Astrocyte of the hippocampus (primary cell): ENCODE measurements around the gene TBL1X.
A peak's percentile ranks its signal among the peaks of the same experiment; 100 is the strongest.

Source experiments
- DNase-seq: peaks from one replicate; pipeline ENCODE4 v3.0.0; 2011; ENCODE audit warnings: low read depth, low spot score

The TBL1X gene

DNA sequence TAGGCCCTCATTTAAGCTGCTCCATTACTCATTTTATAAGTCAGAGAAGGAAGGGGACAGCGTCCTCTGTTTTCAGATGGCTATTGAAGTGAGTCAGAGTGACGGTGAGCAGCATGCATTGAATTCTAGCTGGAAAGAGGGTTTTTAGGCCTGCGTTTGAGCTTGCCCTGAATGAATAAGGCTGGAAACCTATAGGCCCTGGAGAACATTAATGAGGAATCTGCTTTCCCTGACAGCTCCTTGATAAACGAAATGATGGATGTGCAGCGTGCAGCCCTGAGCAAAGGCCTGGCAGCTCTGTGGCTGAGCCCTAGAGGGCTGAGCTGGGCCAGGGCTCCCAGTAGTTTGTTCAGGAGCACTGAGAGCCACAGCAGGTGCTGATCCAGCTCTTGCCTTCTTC, 33.4 kb downstream of the TBL1X start:
- peak; percentile 32 for DNase-seq

DNA sequence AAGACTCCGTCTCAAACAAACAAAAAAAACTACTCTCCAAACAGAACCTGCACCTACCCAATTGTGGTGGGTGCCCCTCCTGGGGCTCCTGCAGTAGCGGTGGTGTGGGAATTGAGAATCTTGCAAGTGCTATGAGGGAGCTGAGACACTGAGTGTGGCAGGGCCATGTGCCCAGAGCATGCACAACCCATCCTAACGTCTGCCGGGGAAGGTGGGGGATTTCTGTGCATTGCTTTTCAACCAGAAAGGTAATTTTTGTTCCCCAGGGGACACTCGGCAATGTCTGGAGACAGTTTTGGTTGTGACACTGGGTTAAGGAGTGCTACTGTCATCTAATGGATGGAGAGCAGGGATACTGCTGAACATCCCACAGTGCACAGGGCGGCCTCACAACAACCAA, 35.7 kb downstream of the TBL1X start:
- no peak for DNase-seq

DNA sequence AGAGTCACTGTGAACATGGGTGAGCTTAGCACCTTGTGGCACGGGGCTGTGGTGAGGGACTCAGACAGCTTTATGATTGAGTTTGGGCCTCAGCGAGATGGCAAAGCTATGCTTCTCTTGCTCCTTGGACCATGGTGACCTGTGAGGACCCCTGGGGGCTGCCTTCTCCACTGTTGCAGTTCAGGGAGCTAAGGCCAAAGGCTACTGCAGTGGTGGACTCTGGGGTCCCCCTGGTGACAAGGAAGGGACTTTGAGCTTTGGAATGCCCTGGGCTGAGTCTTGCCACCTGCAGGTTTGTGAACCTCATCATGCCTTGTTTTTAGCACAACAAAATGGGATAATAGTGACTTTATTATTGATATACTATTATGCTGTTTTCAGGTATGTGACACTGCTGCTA, 36.5 kb downstream of the TBL1X start:
- DNase-seq = no peak

DNA sequence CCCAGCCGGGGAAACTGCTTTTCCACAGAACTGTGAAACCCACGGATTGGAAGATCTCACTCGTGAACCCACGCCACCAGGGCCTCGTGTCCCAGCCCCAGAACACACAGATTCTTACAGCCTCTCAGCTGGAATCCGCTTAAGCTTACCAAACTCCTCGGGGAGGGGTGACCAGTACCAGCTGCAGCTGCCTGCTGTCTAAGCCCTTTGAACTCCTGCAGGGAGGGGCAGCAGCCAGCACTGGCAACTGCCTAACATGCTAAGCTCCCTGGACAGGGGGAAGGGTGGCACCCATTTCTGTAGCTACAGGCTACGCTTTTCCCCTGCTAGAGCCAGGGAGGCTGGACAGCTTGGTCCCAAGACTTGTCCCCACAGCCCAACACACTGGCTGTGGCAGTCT, 38.4 kb downstream of the TBL1X start:
- DNase-seq = no peak

DNA sequence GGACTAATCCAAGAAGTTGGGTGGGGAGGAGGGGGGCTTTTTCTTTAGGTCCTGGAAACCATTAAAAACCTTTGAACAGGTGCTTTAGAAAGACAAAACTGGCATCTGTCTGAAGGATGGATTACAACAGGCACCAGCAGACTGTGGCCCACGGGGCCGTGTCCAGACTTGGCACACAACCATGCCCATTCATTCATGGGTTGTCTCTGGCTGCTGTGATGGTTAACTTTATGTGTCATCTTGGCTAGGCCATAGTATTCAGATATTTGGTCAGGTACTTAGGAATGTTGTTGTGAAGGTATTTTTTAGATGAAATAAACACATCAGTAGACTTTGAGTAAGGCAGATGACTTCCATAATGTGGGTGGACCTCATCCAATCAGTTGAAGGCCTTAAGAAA, 45.5 kb downstream of the TBL1X start:
- no peak for DNase-seq

DNA sequence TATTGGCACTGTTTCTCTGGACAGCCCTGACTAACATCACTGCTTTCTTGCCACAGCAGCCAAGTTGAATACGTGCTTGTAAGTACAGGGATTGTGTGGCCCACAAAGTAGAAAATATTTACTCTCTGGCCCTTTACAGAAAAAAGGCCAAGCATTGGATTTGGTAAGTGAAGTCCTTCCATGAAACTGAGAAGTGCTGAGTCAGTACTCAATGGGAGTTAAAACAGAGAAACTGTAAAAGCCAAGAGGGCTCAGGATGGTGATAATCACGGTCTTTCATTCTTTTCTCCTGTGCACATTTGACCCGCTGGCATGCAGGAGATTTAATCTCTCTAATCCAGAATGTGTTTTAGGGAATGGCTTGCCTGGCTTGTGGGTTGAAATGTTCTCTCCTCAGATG, 46.1 kb downstream of the TBL1X start:
- no peak for DNase-seq

DNA sequence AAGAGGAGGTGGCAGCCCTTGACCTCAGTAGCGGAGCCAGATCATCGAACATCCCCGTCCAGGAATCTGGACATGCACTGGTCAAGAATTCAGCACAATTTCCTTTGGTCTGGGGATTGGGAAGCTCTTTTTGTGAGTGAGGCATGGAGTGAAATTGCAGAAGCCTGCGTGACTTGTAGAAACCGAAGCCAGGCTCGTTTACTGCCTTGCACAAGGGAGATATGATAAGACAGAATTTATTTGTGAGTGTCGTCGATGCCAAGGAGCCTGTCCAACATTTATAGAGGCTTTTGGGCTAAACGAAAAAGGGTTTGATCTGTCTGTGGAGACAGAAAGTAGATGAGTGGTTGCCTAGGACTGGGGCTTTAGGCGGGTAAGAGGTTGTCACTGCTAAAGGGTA, 50.6 kb downstream of the TBL1X start:
- DNase-seq = no peak

DNA sequence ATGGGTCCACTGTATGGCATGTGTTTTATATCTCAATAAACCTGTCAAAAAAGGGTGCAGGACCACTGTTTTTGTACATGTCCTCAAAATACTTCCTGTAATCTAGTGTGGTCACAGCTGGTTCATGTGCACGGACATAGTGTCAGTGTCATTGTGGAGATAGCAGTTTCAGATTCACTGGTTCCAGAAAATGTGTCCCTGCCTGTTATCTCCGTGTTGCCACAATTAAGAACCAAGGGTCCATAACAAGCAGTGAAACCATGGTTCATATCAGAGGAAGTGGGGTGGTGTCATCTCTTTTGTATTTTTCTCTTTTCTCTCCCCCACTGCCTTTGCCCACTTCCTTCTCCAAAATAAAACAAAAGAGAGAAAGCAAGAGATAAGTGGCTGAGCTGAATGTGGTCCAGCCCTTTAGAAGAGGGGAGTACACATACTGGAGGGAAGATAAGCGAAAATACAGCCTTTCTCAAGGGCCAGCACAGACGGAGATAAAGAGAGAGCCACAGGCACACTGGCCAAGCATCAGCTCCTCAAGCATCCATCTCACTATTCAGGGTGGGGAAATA, 51.2 kb downstream of the TBL1X start:
- no peak for DNase-seq

DNA sequence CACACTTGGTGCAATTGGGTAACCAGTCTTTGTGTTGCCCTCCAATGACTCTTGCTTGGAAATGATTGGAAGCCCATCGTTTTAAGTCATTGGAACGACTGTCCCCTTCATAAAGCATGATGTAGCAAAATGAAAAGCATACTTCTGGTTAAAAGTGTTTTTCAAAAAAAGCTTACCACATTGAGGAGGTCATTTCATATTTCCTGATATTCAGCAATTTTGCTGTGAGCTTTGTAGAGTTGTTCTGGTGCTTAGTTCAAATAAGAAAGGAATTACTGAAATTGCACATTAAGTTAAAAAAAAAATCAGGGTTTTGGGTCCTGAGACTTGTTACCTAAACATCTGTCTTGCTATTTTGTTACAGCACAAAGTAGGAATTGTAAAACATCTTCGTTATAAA, 51.8 kb downstream of the TBL1X start:
- no peak for DNase-seq

DNA sequence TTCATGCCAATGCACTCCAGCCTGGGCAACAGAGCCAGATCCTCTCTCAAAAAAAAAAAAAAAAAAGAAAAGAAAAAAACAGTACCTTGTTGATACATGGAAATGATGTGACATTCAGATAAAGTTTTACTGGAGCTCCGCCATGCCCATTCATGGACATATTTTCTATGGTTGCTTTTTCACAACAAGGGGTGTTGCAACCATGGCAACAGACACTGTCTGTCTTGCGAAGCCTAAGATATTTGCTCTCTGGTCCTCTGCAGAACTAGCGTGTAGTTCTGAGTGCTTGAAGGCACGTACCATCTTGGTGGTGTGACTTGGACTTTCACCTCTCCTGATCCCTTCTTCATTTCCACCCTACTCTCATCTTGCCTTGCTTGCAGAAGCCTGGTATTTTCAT, 53.2 kb downstream of the TBL1X start:
- DNase-seq = no peak

DNA sequence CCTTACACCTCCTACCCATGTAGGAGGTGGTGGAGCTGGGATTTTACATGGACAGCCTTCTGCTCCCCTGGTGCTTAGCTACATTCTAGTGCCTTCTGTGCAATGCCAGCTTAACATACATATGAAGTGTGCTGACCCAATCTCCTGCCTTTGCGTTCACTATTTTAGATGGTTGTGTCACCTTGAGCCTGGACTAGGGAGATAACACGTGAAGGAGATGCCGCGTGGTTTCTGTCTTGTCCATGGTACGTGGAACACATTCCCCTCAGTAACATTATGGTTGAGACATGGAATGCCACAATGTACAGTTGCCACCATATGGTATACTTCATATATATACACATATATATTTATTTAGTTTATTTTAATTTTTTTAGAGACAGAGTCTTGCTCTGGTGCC, 54.0 kb downstream of the TBL1X start:
- no peak for DNase-seq

DNA sequence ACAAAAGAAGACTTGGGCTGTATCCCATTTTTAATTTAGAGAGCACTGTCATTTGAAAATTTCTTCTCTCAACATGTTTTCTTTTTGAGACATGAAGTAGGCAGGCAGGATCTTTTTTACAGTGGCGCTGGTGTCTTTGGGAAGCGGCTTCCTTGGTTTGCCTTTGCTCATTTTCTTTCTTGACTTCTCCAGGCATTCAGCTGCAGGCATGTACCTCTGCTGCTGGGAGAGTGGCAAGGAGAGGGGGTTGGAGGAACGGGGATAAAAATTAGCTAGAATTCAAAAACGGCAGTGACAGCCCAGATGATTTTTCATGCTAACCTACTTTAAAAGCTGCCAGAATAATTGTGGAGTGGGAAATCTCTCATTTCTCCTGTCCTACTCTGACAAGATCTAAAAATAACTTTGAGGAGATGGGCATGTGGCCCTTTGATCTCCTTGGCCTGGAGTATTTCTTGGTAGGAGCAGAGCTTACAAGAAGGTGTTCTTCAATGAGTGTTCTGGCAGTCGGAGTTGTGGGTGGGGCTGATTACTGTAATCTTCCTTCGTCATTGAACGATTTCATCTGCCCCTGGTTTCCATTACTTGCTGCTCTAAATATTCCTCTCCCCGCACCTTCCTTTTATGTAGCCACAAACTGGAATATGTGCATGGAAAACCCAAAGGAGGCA, 54.8 kb downstream of the TBL1X start:
- DNase-seq = no peak

DNA sequence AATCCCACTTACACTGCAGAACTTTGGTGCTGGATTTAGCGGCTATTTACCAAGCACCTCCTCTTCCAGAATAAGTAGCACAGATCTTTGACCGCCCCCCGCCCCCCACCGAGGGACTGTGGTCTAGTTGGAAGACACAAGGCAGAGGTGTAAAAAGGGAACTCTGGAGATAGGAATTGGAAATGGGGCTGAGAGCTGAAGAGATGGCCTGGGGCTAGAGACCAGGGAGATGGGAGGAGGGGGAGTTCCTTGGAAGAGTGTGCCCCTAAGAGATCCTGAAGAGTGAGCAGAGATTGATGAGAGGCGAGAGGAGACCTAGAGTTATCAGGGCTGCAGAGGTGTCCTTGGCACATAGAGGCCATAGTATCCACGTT, 55.3 kb downstream of the TBL1X start:
- no peak for DNase-seq

DNA sequence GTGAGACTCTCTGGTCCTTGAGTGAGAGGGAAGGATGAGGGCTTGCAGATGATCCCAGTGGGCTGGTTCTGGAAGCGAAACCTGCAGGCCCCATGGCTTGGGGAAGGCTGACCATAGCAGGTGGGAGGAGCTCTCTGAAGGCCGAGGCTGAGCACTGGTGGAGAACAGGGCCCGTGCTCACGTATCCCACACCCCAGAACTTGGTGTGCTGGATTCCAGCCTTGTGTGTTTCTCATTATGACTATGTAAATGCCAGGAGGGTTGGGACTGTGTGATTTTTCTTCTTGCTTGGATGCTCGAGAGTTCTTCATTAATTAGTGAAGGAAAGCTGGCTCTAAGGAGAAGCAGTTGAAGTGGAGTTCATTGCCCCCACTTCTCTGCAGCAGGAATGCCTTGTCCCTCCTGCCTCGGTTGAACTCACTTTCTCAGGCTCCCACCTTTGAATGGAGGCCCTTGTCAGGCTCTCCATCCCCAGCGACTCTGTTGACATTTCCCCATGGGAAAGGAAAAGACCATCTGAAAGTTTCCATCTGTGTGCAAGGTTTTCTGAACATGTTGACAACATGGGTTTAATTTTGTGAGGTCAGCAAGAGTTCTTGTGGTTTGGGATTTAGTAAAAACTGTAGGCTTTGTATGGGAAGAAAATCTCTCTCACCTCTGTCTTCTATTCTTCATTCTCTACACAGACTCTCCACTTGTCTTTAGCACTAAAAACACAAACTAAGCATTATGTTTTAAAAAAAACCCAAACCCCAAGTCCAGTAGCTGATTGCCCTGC, 57.7 kb downstream of the TBL1X start:
- no peak for DNase-seq

DNA sequence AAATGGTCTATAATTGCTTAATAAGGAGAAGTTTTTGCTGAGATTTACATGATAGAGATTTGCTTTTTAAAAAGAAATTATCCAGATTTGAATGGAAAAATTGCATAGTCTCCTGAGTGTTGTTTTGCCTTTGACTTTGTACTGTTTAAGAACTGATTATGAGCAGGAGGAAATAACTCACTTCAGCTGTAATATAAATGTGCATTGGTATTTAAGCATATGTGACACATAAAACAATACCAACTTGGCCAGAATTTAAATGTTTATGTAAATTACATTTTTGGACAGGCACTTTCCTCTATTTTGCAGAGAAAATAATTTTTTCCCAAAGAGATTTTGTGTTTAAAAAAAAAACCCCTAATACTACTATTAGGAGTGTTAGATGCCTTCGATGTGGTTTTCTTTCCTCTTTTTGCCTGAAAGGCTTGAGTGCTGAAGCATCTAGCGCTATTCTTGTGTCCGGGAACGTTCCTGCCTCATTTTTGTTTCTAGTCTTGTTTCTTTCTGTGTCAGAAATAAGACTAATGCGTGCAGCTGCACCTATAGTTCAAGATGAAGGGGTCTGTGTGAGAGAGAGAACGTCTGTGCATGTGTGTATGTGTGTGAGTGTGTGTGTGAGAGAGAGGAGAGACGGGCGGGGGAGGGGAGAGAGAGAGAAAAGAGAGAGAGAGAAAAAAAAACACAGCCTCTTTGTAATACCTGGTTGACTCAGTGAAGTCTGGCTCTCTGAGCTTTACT, 60.8 kb downstream of the TBL1X start:
- peak; percentile 30 for DNase-seq

DNA sequence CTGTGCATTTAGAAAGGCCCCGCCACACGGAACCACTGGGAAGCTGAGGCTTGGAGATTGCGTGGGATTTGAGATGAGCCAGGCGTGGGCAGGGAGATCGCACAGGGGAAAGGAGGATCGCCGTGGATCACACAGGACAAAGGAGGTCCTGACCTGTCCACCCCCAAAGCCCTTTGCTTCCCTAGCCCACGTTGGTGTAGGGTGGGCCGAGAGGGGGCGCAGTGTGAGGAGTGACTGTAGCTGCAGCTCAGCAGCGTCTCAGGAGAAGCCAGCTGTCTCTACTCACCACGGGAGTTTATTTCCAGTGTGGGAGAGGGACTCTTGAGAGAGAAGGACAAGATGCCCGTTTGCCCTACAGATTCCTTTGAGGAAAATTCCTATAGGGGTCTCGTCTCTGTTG, 62.1 kb downstream of the TBL1X start:
- DNase-seq = no peak

DNA sequence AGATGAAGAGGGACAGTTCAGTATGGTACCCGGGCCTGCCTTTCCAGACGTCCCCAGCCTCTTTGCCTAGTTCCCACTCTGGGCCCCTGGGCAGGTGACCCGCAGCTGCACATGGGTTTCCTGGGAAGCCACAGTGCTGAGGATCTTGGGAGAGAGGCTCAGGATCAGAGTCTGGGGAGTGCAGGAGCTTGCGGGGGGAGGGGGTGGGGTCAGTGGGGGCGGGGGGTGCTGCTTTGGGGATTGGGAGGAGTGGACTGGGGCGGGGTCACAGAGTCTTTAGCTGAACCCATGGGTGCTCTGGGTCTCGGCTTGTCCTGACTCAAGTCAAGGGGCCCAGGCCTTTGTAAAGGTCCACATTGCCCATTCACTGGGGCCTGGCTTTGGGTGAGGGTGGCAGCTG, 63.6 kb downstream of the TBL1X start:
- DNase-seq = no peak

DNA sequence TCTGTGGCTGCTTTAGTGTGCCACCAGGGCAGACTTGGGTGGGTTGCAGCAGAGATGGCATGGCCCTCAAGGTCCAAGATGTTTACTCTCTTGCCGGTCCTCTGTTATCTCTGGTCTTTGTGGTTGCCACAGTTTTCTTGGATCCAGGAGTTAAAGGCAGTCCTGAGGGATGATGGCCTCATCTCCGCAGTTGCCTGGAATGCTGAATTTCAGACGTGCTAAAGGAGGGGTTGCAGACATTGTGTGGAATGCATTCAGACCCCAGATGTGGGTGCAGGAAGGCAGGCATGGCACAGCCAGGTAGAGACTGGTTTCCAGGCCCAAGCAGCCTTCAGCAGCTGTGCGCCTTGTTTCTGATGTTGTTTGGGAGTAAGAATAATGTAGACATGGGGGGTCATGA, 64.4 kb downstream of the TBL1X start:
- DNase-seq = no peak

DNA sequence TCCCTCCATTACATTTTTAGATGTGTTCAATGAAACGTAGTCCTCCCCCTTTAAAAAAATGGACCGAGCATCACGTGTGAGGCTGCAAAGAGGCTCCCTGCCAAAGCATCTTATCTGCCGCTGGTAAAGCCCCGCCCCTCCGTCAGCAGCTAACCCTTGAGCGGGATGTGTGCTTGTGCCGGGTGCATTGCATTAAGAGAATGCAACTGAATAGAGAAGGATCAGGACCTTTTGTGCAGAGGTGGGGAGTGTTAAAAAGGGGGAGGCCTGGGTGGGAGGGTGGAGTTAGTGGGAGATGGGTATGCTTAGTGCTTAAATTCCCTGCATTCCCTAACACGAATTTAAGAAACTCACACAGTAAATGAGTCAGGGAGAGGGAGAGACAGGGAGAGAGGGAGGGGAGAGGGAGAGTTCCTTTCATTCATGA, 66.0 kb downstream of the TBL1X start:
- DNase-seq = peak; percentile 82

DNA sequence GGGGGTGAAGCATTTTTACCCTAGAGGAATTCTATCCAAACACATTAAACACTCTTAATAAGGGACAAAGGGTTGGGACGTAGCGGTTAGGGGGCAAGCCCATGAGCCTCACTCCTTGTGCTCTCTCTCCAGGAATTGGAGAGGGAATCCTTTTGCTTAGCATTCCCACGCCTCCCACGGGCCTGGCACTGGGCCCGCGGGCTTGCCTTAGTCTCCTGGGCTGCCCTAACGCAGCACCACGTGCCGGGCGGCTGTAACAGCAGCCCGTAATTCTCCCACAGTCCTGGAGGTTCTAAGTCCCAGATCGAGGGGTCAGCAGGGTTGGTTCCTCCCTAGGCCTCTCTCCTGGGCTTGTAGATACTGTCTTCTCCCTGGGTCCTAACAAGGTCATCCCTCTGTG, 67.5 kb downstream of the TBL1X start:
- DNase-seq = peak; percentile 32

DNA sequence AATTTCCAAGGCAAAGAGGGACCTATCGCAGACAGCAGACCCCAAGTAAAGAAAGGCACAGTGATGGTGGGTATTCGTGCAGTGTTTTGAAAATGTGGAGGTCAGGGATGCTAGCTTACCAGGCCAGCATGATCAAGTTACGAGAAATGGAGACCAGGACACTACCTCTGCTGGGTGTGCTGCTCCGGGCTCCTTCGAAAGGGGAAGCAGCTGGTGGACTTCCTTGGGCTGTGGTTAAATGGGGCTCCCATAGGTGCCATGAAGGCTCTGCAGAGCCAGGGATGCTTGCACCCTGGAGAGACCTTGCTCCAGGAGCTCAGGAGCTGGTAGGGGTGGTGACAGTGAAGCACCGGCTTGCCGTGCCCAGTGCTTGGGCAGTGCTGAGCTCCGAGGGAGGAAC, 68.8 kb downstream of the TBL1X start:
- no peak for DNase-seq

DNA sequence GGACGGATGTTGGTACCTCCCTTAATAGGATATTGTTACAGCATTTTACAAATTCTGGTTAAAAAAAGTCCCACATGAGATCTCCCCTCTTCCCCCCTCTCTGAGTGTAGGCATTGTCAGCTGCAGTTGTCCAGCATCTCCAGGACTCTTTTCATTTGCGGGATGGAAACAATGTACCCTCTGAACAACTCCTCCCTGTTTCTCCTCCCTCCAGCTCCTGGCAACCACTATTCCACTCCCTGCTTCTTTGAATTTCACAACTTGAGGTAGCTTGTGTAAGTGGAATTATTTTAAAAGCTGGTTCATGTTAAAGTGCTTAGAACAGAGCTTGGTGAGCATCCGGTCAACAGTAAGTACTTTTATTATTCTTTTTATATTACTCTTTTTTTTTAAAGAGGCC, 69.8 kb downstream of the TBL1X start:
- peak; percentile 47 for DNase-seq

DNA sequence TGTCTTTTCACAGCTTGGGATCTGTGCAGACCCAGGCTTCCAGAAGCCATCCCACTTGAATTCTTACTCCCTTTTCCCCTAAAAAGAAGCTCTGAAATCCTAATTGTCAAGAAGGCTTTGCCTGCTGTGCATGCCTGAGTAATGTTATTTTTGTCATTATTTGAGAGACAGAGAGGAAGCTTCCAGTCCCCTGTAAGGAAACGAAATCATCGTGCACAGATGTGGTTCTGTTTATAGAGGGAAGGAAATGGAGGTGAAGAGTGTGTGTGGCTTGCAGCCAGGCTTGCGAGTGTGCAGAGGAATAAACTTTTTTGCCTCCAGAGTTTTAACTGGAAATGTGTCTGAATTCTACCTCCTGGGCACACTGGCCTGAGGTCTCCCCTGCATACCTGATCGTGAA, 70.2 kb downstream of the TBL1X start:
- DNase-seq = no peak
